Activated effector memory CD4-positive, alpha-beta T cell treated with anti-CD3 and anti-CD28 coated beads, Interleukin-2, amount 50 U/mL, for 16 hours (primary cell): Measurements from ENCODE around the gene NUP160.
A peak's percentile ranks its signal among the peaks of the same experiment; 100 is the strongest.
"Not testable (repeated sequence)": the region's sequence is repeated elsewhere in the genome, so short reads cannot be mapped to it uniquely, and the experiment has no call there.

Experiments used
- DNase-seq: peaks from one replicate; pipeline ENCODE4 v3.0.0-alpha.2; 2020

The NUP160 gene

DNA sequence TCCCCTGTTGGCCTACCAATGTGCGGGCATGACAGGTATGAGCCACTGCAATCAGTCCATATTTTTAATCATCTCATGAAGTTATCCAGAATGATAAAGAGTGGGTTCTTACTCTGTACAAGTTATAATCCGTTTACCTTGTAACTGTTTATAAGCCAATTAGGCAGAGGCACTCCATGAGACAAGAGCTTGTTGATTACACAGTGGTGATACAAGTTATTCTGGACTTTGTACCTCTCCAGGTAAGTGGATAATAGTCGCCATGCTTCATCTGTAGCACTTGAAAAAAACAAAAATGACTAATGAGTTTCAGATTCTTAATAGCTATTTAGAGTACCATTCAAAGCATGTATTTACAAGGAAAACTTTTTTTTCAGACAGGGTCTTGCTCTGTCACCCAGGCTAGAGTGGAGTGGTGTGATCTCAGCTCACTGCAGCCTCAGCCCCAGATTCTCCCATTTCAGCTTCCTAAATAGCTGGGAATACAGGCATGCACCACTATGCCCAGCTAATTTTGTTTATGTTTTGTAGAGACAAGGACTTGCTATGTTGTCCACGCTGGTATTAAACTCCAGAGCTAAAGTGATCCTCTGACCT is 63.3 kb downstream of the NUP160 start:
- no peak for DNase-seq

DNA sequence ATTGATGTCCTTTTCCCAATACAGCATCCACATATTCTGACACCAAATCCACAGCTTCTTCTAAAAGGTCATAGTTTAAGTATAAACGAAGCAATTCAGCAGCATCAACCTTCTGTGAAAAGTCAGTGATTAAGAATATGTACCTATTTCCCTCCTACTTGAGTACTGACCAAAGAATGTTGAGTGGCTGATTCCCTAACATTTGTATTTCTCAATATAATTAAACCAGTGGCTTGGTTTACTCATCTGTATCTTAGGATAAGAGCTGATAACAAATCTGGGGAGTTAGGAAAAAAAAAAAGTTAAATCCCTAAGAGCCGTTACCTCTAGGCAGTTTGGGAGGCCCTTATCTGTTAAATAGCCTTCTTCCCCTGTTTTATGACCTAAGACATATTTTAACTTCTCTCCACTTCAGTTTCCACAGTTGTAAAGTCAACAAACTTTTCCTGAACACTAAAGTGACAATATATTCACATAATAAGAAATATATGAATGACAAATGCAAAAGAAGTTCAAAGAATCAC is 65.0 kb downstream of the NUP160 start:
- DNase-seq, result no peak

DNA sequence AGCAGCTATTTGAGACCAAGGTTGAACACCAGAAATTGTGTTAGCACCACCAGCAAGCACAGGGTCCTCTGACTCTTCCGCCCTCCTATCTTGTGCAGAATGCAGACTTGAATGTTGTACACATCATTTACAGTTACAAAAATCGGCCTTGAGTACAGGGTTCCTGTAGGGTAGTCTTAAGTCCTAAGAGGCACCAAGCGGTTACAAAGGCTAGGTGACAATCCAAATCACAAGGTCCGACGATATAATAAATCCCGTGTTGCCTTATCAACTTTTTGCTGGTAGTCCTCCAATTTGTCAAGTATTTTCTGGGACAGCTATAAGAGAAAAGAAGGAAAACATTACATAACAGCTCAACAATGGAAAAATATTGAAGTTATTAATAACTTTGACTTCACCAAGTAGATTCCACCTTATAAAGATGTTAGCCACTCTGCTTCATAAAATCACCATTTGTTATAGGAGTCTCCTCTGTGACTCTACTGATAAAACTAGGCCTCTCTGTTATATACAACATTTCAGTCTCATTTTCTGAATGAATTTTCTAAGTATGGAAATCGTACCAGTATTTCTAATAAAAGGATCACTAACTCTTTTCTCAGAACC is 69.2 kb downstream of the NUP160 start:
- DNase-seq, result no peak

DNA sequence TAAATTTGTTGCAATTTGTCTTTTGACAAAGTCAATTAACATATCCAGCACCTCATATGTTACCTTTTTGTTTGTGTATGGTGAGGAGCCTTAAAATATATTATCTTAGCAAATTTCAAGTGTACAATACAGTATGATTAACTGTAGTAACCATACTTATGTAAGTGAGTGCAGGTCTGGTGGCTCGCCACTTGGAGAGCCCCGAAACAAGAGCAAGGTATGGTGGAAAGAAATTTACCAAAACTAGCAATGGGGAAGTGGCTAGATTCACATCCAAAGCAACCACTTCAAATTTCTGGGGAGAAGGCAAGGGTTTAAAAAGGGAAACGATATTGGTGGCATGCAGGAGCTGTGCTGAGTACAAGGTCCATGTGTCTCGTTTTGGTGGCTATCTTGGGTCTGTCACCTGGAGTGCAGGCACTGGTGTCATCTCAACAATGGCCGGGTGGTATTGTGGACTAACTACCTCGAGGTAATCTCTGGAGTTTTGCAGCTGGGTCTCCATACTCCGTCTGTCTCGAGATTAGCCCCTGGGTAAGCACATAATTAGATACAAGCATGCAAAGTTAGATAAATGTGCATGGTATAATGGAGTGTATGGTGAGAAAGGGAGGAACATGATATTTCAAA is 72.8 kb downstream of the NUP160 start:
- DNase-seq, result no peak

DNA sequence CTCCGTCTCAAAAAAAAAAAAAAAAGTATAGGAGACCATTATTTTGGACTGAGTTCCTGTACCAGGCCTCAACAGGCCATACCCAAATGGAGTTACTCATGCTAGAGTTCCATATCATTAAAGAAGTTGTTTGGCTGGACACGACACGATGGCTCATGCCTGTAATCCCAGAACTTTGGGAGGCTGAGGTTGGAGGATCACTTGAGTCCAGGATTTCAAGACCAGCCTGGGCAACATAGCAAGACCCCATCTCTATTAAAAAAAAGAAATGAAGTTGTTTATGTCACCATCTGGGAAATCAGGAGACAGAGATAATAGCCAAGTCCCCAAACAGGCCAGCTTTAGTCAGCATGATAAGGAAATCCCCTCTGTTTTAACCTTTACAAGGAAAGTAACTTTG is 74.3 kb downstream of the NUP160 start:
- DNase-seq, result no peak

DNA sequence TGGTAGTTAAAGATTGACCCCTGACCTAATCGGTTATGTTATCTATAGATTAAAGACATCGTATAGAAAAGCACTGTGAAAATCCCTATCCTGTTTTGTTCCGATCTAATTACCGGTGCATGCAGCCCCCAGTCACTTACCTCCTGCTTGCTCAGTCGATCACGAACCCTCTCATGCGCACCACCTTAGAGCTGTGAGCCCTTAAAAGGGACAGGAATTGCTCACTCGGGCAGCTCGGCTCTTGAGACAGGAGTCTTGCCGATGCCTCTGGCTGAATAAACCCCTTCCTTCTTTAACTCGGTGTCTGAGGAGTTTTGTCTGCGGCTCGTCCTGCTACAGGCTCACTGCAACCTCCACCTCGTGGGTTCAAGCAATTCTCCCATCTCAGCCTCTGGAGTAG is 78.6 kb downstream of the NUP160 start:
- DNase-seq, result not testable (repeated sequence)

DNA sequence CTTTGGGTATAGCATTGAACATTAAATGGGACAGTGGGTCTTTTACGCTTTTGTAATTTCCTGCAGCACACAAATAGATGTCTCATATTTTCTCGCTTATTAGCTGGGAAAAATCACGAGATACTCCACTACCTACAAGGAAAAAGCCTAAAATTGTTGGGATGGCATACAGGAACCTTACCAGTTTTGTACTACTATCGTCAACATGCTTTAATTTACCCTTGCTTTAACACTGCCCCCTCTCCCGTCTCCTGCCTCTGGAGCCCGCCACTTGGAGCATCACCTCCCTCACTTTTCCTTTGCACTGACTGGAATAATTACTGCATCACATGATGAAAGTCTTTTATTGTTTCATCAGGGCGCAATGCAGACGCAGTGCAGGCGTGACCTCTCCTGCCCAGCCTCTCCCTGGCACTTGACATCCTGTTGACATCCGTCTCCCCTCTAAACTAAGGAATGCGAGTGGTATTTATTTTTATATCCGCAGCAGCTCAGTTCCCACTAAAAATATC is 80.0 kb downstream of the NUP160 start:
- peak; percentile 68 for DNase-seq

DNA sequence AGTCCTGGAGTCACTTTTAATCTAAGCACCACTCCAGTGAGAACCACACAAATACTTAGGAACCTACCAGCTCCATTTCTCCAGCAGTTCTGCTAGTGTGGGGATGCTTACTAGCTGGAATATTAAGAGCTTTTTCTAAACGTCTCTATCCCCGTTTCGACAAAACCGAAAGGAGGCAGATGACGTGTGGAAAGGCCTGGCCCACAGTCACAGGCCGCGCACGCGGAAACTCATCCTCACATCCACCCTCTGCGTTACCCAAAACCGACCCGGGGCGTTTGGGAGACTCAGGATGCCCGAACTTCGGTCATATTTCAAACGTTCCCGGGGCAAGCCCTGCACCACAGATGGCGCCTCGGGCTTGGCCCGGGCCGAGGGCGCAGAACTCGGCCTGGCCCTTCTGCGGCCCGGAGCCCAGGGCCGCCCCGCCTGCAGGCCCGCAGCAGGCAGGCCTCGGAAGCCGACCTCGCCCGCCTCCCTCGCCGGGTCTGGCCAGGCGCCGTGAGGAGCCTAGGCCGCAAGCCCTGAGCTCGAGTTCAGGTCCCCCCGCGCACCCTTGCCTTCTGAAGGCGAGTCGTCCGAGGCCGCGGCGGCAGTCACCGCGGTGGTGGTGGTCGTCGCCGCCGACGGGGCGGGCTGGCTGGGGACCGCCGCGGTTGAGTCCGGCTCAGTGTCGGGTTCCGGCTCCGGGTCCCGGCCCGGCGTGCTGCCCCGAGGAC is 81.5 kb downstream of the NUP160 start:
- DNase-seq, result peak; percentile 91

DNA sequence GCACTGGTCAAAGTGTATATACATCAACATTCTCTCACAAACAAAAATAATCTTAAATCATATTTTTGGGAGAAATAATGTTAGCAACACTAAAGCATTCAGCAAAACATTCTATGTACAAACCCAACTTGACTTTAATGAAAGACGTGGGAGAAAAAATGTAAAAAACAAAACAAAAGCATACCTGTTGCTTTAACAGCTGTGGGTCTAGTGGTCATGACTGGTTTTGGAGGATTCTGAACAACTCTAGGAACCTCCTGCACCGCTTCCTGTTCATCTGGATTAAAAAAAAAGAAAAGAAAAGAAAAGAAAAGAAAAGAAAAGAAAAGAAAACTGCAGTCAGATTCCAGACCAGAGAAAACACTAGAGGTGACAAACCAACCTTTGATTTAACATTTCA is 83.1 kb downstream of the NUP160 start:
- DNase-seq, result no peak

DNA sequence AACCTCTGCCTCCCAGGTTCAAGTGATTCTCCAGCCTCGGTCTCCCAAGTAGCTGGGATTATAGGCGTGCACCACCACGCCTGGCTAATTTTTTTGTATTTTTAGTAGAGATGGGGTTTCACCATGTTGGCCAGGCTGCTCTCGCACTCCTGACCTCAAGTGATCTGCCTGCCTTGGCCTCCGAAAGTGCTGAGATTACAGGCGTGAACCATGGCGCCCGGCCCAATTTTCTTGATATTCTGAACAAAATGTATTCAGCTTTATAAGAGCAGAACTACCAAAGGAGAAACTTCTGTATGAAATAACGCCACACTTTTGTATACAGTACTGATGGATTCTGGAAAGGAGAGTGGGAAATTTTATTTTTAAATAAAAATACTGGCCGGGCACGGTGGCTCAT is 88.9 kb downstream of the NUP160 start:
- not testable (repeated sequence) for DNase-seq

DNA sequence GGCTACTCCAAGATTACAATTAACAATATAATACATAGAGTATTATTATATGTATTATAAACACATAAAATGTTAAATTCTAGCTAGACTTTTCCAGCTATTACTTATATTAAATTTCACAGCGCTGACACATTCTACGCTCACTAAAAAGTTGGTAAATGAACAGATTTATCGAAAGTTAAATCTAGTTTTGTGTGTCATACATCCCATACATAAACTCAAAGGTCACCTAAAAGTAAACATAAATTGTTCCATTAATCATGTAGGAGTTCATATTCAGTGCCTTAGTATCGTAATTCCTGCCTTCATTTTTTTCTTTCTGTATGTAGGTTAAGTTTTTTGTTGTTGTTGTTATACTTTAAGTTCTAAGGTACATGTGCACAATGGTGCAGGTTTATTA is 91.9 kb downstream of the NUP160 start:
- DNase-seq, result no peak

DNA sequence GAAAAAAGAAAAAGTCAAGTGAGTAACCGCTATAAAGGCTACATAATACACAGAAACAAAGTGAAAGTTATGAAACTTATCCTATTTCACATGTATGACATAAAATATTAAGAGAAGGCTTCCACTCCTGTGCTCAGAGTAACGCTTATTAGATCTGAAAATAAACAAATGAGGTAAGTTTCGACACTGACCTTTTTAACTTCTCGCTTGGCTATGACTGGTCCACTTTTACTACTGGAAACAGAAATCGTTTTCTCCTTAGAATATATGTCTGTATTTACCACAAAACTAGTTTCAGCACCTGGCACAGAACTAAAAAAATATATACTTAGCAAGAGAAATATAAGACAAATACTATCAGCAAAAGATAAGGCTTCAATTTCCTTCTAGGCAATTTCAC is 97.4 kb downstream of the NUP160 start:
- no peak for DNase-seq

DNA sequence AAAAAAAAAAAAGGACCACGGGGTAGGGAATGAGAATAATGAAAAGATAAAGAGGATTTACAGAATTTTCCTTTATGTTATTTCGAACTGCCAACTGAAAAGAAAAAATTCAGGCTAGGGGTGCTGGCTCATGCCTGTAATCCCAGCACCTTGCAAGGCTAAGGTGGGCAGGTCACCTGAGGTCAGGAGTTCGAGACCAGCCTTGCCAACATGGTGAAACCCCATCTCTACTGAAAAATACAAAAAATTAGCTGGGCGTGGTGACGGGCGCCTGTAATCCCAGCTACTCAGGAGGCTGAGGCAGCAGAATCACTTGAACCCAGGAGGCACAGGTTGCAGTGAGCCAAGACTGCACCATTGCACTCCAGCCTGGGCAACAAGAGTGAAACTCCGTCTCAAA is 105.7 kb downstream of the NUP160 start:
- DNase-seq, result not testable (repeated sequence)

DNA sequence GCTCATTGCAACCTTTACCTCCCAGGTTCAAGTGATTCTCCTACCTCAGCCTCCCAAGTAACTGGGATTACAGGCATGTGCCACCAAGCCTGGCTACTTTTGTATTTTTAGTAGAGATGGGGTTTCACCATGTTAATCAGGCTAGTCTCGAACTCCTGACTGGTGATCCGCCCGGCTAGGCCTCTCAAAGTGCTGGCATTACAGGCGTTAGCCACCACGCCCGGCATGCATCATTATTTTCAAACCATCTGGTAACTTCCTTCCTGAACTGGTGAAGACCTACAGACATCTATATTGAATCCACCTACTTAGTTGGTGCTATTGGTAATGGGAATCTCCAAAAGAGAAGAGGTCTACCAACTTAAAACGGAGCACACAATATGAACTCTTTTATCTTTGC is 110.3 kb downstream of the NUP160 start:
- DNase-seq, result not testable (repeated sequence)

DNA sequence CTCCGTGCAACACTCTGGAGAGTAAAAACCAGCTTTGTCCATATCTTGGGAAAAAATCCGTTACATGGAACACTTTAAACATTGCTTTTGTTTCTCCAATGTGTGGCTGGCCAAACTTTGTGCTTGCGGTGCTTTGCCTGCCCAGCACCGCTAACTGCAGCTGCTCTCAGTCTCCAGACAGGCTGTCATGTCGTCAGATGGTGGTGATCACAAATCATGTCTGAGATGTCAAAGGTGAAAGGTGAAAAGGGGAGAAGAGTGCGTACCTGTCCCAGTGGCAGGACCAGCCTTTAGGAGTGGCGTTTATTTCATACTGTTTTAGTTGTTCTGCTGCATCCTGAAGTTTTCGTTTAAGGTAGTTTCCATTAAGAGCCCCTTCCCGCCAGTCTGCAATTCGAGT is 115.9 kb downstream of the NUP160 start:
- DNase-seq, result no peak

DNA sequence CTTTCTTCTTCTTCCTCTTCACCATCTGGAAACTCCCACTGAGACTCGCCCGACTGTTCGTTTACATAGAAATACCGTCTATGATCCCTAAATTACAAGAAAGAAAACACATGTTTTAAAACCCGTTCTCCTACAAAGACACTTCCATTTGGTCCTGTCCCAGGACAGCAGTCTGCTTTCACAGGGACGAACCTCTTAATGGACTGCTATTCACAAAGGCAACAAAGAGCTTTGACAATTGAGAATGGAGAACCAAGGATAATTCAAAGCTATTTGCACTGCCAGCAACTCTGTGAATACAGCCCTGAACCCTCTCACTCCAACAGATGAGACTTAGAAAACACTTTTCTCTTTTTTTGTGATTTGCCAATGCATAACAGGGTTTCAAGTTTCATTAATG is 116.7 kb downstream of the NUP160 start:
- no peak for DNase-seq
